ENCODE measurements around the gene ARPC1A. TPM values are rescaled to one million over a fixed set of nuclear protein-coding genes. Genes with fewer than 3 reads are reported as not detected.
"Not testable (repeated sequence)": the region's sequence is repeated elsewhere in the genome, so short reads cannot be mapped to it uniquely, and the experiment has no call there.

The ARPC1A gene
- total and polyA plus RNA-seq, 2 donors from 2014 or later: 117 to 119 TPM

DNA sequence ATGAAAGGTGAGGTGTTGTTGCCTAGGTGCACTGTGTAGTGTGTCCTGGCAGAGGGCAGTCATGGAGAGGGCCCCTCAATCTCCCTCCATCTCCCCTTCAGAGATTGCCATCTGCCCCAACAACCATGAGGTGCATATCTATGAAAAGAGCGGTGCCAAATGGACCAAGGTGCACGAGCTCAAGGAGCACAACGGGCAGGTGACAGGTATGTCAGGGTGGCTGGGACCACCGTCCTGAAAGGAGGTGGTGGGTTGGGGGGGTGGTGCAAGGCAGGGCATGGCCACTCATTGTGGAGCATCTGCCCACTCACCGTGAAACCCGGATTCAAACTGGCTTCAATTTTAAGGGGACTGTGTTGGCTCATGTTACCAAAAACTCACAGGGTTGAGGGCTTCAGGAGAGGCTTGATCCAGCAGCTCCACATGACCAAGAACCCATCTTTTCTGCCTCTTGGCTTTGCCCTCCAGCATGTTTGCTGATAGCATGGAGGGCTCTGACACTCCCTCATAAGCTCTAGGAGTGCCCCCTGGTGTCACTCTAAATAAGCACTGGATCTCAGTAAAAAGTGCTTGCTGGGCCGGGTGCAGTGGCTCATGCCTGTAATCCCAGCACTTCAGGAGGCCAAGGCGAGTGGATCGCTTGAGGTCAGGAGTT is 61.0 kb downstream of the ARPC1A start:
- no peaks in the 10 kb centered on the region for H3K9me3 ChIP-seq (ENCODE audit: control insufficient read depth in 2 of 3, insufficient read depth in 1 of 3, low read length in 3 of 3)
- H3K9ac ChIP-seq (ENCODE audit: low read length in 3 of 3): no peak overlapping the region
- H3K27me3 ChIP-seq (ENCODE audit: control insufficient read depth, insufficient read depth, low read length): no peaks in the 10 kb centered on the region
- no peak for FAIRE-seq
- H3K27ac ChIP-seq (ENCODE audit: low read depth in 2 of 2, low read length in 2 of 2): no peak overlapping the region
- intact Hi-C loops (cut with DNase I): no loop called here
- TF ChIP-seq, protein P1, sequence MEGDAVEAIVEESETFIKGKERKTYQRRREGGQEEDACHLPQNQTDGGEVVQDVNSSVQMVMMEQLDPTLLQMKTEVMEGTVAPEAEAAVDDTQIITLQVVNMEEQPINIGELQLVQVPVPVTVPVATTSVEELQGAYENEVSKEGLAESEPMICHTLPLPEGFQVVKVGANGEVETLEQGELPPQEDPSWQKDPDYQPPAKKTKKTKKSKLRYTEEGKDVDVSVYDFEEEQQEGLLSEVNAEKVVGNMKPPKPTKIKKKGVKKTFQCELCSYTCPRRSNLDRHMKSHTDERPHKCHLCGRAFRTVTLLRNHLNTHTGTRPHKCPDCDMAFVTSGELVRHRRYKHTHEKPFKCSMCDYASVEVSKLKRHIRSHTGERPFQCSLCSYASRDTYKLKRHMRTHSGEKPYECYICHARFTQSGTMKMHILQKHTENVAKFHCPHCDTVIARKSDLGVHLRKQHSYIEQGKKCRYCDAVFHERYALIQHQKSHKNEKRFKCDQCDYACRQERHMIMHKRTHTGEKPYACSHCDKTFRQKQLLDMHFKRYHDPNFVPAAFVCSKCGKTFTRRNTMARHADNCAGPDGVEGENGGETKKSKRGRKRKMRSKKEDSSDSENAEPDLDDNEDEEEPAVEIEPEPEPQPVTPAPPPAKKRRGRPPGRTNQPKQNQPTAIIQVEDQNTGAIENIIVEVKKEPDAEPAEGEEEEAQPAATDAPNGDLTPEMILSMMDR (IDR thresholded peaks at IDR 0.05; ENCODE audit: borderline replicate concordance, extremely low read depth, insufficient read depth): no peak
- peaks cover 0 to 2% (median 0%) of the 10 kb centered on the region in 3 donors for H3K4me1 ChIP-seq (ENCODE audit: control insufficient read depth in 2 of 3, insufficient read depth in 2 of 3, low read depth in 1 of 3, low read length in 3 of 3)
- H3K36me3 ChIP-seq (ENCODE audit: control insufficient read depth in 2 of 3, insufficient read depth in 3 of 3, low read length in 3 of 3): peaks cover 0 to 10% (median 0%) of the 10 kb centered on the region in 3 donors
- no peak overlapping the region for H3K4me3 ChIP-seq (ENCODE audit: low read length in 3 of 3)
- DNase-seq: peak in 1 of 5 donors; percentile 41

DNA sequence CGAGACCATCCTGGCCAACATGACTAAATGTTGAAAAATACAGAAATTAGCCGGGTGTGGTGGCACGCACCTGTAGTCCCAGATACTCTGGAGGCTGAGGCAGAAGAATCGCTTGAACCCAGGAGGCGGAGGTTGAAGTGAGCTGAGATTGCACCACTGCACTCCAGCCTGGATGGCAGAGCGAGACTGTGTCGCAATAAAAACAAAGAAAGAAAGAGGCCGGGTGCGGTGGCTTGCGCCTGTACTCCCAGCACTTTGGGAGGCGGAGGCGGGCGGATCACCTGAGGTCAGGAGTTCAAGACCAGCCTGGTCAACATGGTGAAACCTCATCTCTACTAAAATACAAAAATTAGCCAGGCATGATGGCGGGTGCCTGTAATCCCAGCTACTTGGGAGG is 61.5 kb downstream of the ARPC1A start:
- H3K9ac ChIP-seq (ENCODE audit: low read length in 3 of 3); H3K9me3 ChIP-seq (ENCODE audit: control insufficient read depth in 2 of 3, insufficient read depth in 1 of 3, low read length in 3 of 3); H3K27me3 ChIP-seq (ENCODE audit: control insufficient read depth, insufficient read depth, low read length); H3K4me3 ChIP-seq (ENCODE audit: low read length in 3 of 3); H3K27ac ChIP-seq (ENCODE audit: low read depth in 2 of 2, low read length in 2 of 2); H3K4me1 ChIP-seq (ENCODE audit: control insufficient read depth in 2 of 3, insufficient read depth in 2 of 3, low read depth in 1 of 3, low read length in 3 of 3); intact Hi-C loops (cut with DNase I); FAIRE-seq: not testable (repeated sequence)
- H3K36me3 ChIP-seq (ENCODE audit: control insufficient read depth in 2 of 3, insufficient read depth in 3 of 3, low read length in 3 of 3): peaks cover 0 to 10% (median 0%) of the 10 kb centered on the region in 3 donors
- DNase-seq: peak in 1 of 5 donors; percentile 29

DNA sequence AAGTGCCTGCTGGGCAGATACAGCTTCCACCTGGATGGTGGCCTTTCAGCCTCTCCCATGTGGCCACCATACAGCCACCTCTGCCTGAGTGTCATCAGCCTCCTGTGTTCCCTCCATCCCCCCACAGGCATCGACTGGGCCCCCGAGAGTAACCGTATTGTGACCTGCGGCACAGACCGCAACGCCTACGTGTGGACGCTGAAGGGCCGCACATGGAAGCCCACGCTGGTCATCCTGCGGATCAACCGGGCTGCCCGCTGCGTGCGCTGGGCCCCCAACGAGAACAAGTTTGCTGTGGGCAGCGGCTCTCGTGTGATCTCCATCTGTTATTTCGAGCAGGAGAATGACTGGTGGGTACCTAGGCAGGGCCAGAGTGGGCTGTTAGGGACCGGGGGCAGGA is 62.2 kb downstream of the ARPC1A start:
- Histone ChIP-seq H3K9ac (ENCODE audit: low read length in 3 of 3) (no peak overlapping the region), H3K4me1 (ENCODE audit: control insufficient read depth in 2 of 3, insufficient read depth in 2 of 3, low read depth in 1 of 3, low read length in 3 of 3) (no peaks in the 10 kb centered on the region), H3K27me3 (ENCODE audit: control insufficient read depth, insufficient read depth, low read length) (no peaks in the 10 kb centered on the region), H3K36me3 (ENCODE audit: control insufficient read depth in 2 of 3, insufficient read depth in 3 of 3, low read length in 3 of 3) (peaks cover 0 to 10% (median 0%) of the 10 kb centered on the region in 3 donors), H3K27ac (ENCODE audit: low read depth in 2 of 2, low read length in 2 of 2) (no peak overlapping the region), H3K4me3 (ENCODE audit: low read length in 3 of 3) (no peak overlapping the region), H3K9me3 (ENCODE audit: control insufficient read depth in 2 of 3, insufficient read depth in 1 of 3, low read length in 3 of 3) (no peaks in the 10 kb centered on the region)
- TF ChIP-seq, protein P1 (IDR thresholded peaks at IDR 0.05; ENCODE audit: borderline replicate concordance, extremely low read depth, insufficient read depth): no peak
- FAIRE-seq (no peak), DNase-seq (peak in 1 of 5 donors; percentile 73)
- intact Hi-C loops (cut with DNase I): no loop called here

DNA sequence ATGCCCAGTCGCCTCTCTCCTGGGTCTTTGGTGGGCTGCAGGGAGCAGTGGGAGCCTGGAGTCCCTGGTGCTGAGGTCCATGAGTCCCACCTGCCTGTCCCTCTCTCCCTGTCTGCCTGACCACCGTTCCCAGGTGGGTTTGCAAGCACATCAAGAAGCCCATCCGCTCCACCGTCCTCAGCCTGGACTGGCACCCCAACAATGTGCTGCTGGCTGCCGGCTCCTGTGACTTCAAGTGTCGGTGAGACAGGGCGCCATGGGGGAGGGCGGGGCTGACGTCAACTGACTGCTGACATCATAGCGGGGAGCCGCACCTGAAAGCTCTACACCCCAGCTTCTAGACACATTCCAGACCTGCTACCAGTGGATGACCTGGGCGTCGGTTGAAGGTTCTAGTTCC is 64.1 kb downstream of the ARPC1A start:
- DNase-seq (peak in 2 of 5 donors; percentile 43 to 80), FAIRE-seq (no peak)
- H3K9ac ChIP-seq (ENCODE audit: low read length in 3 of 3): no peak overlapping the region
- H3K4me1 ChIP-seq (ENCODE audit: control insufficient read depth in 2 of 3, insufficient read depth in 2 of 3, low read depth in 1 of 3, low read length in 3 of 3): peaks cover 0 to 6% (median 0%) of the 10 kb centered on the region in 3 donors
- H3K27me3 ChIP-seq (ENCODE audit: control insufficient read depth, insufficient read depth, low read length): no peaks in the 10 kb centered on the region
- H3K4me3 ChIP-seq (ENCODE audit: low read length in 3 of 3): no peak overlapping the region
- TF ChIP-seq, protein P1 (IDR thresholded peaks at IDR 0.05; ENCODE audit: borderline replicate concordance, extremely low read depth, insufficient read depth): no peak
- peaks cover 0 to 10% (median 0%) of the 10 kb centered on the region in 3 donors for H3K36me3 ChIP-seq (ENCODE audit: control insufficient read depth in 2 of 3, insufficient read depth in 3 of 3, low read length in 3 of 3)
- no peaks in the 10 kb centered on the region for H3K9me3 ChIP-seq (ENCODE audit: control insufficient read depth in 2 of 3, insufficient read depth in 1 of 3, low read length in 3 of 3)
- no peak overlapping the region for H3K27ac ChIP-seq (ENCODE audit: low read depth in 2 of 2, low read length in 2 of 2)
- intact Hi-C loops (cut with DNase I): no loop called here

Data from kidney (tissue), 14 donors.